OCI-LY1 (cell line): Measurements from ENCODE around the gene HMOX1.

Source experiments
- H2AFZ ChIP-seq: fragments of 200-600 bp; sonication (generic), shearing (Covaris generic); 2 replicates; pipeline ENCODE4 v1.6.0; 2014; ENCODE audit warnings: antibody characterized with exemption, mild to moderate bottlenecking, low read length
- H3F3A ChIP-seq: fragments of 200-600 bp; sonication (generic), shearing (Covaris generic); 2 replicates; pipeline ENCODE4 v1.6.0; 2014; ENCODE audit warnings: mild to moderate bottlenecking, antibody characterized with exemption, low read length, moderate library complexity; ENCODE audit not compliant: insufficient read depth
- H3K27ac ChIP-seq: fragments of 200-600 bp; sonication (generic); 2 replicates; pipeline ENCODE4 v1.5.1; 2014; ENCODE audit warnings: low read length, mixed run types, mild to moderate bottlenecking, low read depth; ENCODE audit not compliant: poor library complexity, severe bottlenecking
- H3K27me3 ChIP-seq: fragments of 200-600 bp; sonication (generic); 2 replicates; pipeline ENCODE4 v1.6.0; 2014; ENCODE audit warnings: antibody characterized with exemption, mild to moderate bottlenecking, low read length, moderate library complexity; ENCODE audit not compliant: insufficient read depth
- H3K36me3 ChIP-seq: fragments of 200-600 bp; sonication (generic); 2 replicates; pipeline ENCODE4 v1.6.1; 2014; ENCODE audit warnings: mild to moderate bottlenecking, antibody characterized with exemption, low read length, moderate library complexity, mixed read lengths; ENCODE audit not compliant: insufficient read depth
- H3K4me1 ChIP-seq: fragments of 200-600 bp; sonication (generic); 2 replicates; pipeline ENCODE4 v1.5.1; 2014; ENCODE audit warnings: mild to moderate bottlenecking, low read length, moderate library complexity; ENCODE audit not compliant: insufficient read depth, severe bottlenecking
- H3K4me2 ChIP-seq: fragments of 200-600 bp; sonication (generic), shearing (Covaris generic); 2 replicates; pipeline ENCODE4 v1.6.1; 2014; ENCODE audit warnings: low read length
- H3K4me3 ChIP-seq: fragments of 200-600 bp; sonication (generic); 2 replicates; pipeline ENCODE4 v1.5.1; 2014; ENCODE audit warnings: low read length, low read depth, mild to moderate bottlenecking, mixed read lengths; ENCODE audit not compliant: poor library complexity, severe bottlenecking
- H3K79me2 ChIP-seq: fragments of 200-600 bp; shearing (Covaris generic); 2 replicates; pipeline ENCODE4 v1.6.1; 2016; ENCODE audit warnings: mixed run types, low read length, mixed read lengths; ENCODE audit not compliant: insufficient read depth
- H3K9ac ChIP-seq: fragments of 200-600 bp; sonication (generic), shearing (Covaris generic); 2 replicates; pipeline ENCODE4 v1.6.1; 2014; ENCODE audit warnings: mild to moderate bottlenecking, low read length, mixed read lengths
- H3K9me2 ChIP-seq: fragments of 200-600 bp; sonication (generic), shearing (Covaris generic); 2 replicates; pipeline ENCODE4 v1.6.1; 2014; ENCODE audit warnings: low read depth, mild to moderate bottlenecking, low read length, mixed read lengths
- H3K9me3 ChIP-seq: fragments of 200-600 bp; shearing (Covaris generic); 2 replicates; pipeline ENCODE4 v1.6.1; 2014; ENCODE audit warnings: low read length, mixed read lengths
- H4K20me1 ChIP-seq: fragments of 200-600 bp; sonication (generic), shearing (Covaris generic); 2 replicates; pipeline ENCODE4 v1.6.0; 2016; ENCODE audit warnings: mild to moderate bottlenecking, low read length; ENCODE audit not compliant: insufficient read depth
- CTCF ChIP-seq: fragments of 200-600 bp; sonication (generic), shearing (Covaris generic); IDR thresholded peaks from 2 replicates; pipeline ENCODE4 v1.5.1; 2017; ENCODE audit warnings: mild to moderate bottlenecking, antibody characterized with exemption, low read length, moderate library complexity, mixed read lengths
- EZH2 ChIP-seq: fragments of 200-600 bp; sonication (generic), shearing (Covaris generic); IDR thresholded peaks from 2 replicates; pipeline ENCODE4 v1.8.0; 2017; ENCODE audit warnings: borderline replicate concordance, mixed run types, mild to moderate bottlenecking, antibody characterized with exemption, low read length, moderate library complexity, mixed read lengths

The HMOX1 gene

GRCh38 chr22:35424761-35425160 lies 43.9 kb downstream of the HMOX1 start:
- no peaks in the 10 kb centered on the region for H3K9me3 ChIP-seq
- no peaks in the 10 kb centered on the region for H4K20me1 ChIP-seq
- no peaks in the 10 kb centered on the region for H3K4me1 ChIP-seq
- no peak overlapping the region for H3K4me2 ChIP-seq
- no peak overlapping the region for H3K4me3 ChIP-seq
- H3K9ac ChIP-seq, result no peak overlapping the region
- no peak overlapping the region for H3K27ac ChIP-seq
- no peaks in the 10 kb centered on the region for H3K9me2 ChIP-seq
- H3F3A ChIP-seq, result no peaks in the 10 kb centered on the region
- H3K79me2 ChIP-seq, result no peaks in the 10 kb centered on the region
- H3K36me3 ChIP-seq, result peaks cover 79% of the 10 kb centered on the region
- H2AFZ ChIP-seq, result no peak overlapping the region
- no peak for TF ChIP-seq CTCF
- H3K27me3 ChIP-seq, result no peaks in the 10 kb centered on the region

GRCh38 chr22:35425546-35425945 lies 44.6 kb downstream of the HMOX1 start:
- H4K20me1 ChIP-seq, result no peaks in the 10 kb centered on the region

GRCh38 chr22:35425971-35426800 lies 45.3 kb downstream of the HMOX1 start:
- H3K9me3 ChIP-seq, result no peaks in the 10 kb centered on the region
- H3F3A ChIP-seq, result no peaks in the 10 kb centered on the region
- H3K4me2 ChIP-seq, result no peak overlapping the region
- H3K9ac ChIP-seq, result no peak overlapping the region
- peaks cover 76% of the 10 kb centered on the region for H3K36me3 ChIP-seq
- no peak for TF ChIP-seq CTCF
- TF ChIP-seq EZH2, result no peak
- H3K9me2 ChIP-seq, result no peaks in the 10 kb centered on the region
- H3K4me1 ChIP-seq, result no peaks in the 10 kb centered on the region
- H4K20me1 ChIP-seq, result no peaks in the 10 kb centered on the region
- no peaks in the 10 kb centered on the region for H3K27me3 ChIP-seq
- H3K79me2 ChIP-seq, result no peaks in the 10 kb centered on the region
- H2AFZ ChIP-seq, result no peak overlapping the region
- H3K27ac ChIP-seq, result no peak overlapping the region
- H3K4me3 ChIP-seq, result no peak overlapping the region

More at GRCh38 chr22:35425546-35425945, 44.6 kb downstream of the HMOX1 start:
- H3K9ac ChIP-seq, result no peak overlapping the region
- H3F3A ChIP-seq, result no peaks in the 10 kb centered on the region
- no peaks in the 10 kb centered on the region for H3K79me2 ChIP-seq
- no peak overlapping the region for H3K27ac ChIP-seq
- H2AFZ ChIP-seq, result no peak overlapping the region
- H3K27me3 ChIP-seq, result no peaks in the 10 kb centered on the region
- H3K4me1 ChIP-seq, result no peaks in the 10 kb centered on the region
- no peak overlapping the region for H3K4me2 ChIP-seq
- H3K36me3 ChIP-seq, result peaks cover 76% of the 10 kb centered on the region
- H3K4me3 ChIP-seq, result no peak overlapping the region
- H3K9me3 ChIP-seq, result no peaks in the 10 kb centered on the region
- no peaks in the 10 kb centered on the region for H3K9me2 ChIP-seq
- no peak for TF ChIP-seq EZH2
- no peak for TF ChIP-seq CTCF
